Testis (tissue), 3 donors: ENCODE results near the gene TRANK1. TPM values are rescaled to one million over a fixed set of nuclear protein-coding genes. Genes with fewer than 3 reads are reported as not detected.

Experiments
- DNase-seq: peaks from one replicate; pipeline ENCODE4 v3.0.0-alpha.2; 2019
- H3K27ac ChIP-seq, 2 donors: fragments of 200-600 bp; sonication (generic); one replicate each; pipeline ENCODE4 v1.5.1; 2019
- H3K27me3 ChIP-seq: fragments of 200-600 bp; sonication (generic); one replicate; pipeline ENCODE4 v1.5.1; 2019
- H3K36me3 ChIP-seq: fragments of 200-600 bp; sonication (generic); one replicate; pipeline ENCODE4 v1.5.1; 2017; ENCODE audit warnings: low read depth; ENCODE audit errors: missing control alignments
- H3K4me1 ChIP-seq: fragments of 200-600 bp; sonication (generic); one replicate; pipeline ENCODE4 v1.5.1; 2019
- H3K4me3 ChIP-seq, 2 donors: fragments of 200-600 bp; sonication (generic); one replicate each; pipeline ENCODE4 v1.5.1; 2017 to 2019
- H3K9me3 ChIP-seq: fragments of 200-600 bp; sonication (generic); one replicate; pipeline ENCODE4 v1.5.1; 2017
- CTCF ChIP-seq, 3 experiments: fragments of 450-650 bp in 2 of 3; fragments of 200-600 bp in 1 of 3; sonication (generic) in 1 of 3; IDR thresholded peaks; one replicate each; pipeline ENCODE4 v1.5.1; 2016 to 2019; ENCODE audit warnings: antibody characterized with exemption in 3 of 3, mild to moderate bottlenecking in 2 of 3, moderate library complexity in 1 of 3
- POLR2A ChIP-seq: fragments of 450-650 bp; IDR thresholded peaks from one replicate; pipeline ENCODE4 v1.6.1; 2017; ENCODE audit warnings: antibody characterized with exemption, mild to moderate bottlenecking, moderate library complexity
- WGBS, 2 donors: methylation state at CpG; one replicate each; pipeline ENCODE4 v1.1.5; 2018; 5-methylcytosine and 5-hydroxymethylcytosine counted together
- intact Hi-C: fragments of 100-400 bp; cut with DNase I; formaldehyde crosslinking; loops from one replicate; pipeline ENCODE4 v1.15.1; 2023; ENCODE audit warnings: low total_unique reads
- polyA plus RNA-seq: library from polyadenylated mRNA; stranded (reverse); fragments of 350-450 nt; fragmentation: Illumina TruSeq; extraction: RNeasy Lipid Tissue Mini Kit (QIAGEN cat#74804); gene quantifications from one replicate; pipeline ENCODE4 v1.2.3, GENCODE V29; 2014; ENCODE audit warnings: low read depth, low replicate concordance; ENCODE audit not compliant: insufficient read depth
- total RNA-seq, 2 donors: library from RNA; depleted of rRNA; stranded (reverse); fragments of >200 nt; gene quantifications; one replicate each; pipeline ENCODE4 v1.2.3, GENCODE V29; 2016

TRANK1 gene
- total and polyA plus RNA-seq, 3 donors from 2014 or later = 7.5 to 11.0 (median 7.6) TPM

- Histone ChIP-seq H3K9me3 (no peaks in the 10 kb centered on the region), H3K4me1 (no peaks in the 10 kb centered on the region), H3K27me3 (no peaks in the 10 kb centered on the region), H3K27ac (no peak overlapping the region), H3K36me3 (no peaks in the 10 kb centered on the region), H3K4me3 (no peak overlapping the region)
- 86 to 90% methylated on average over 2 of the region's 2 CpGs for WGBS, 2 donors
- TF ChIP-seq POLR2A = no peak
- TF ChIP-seq CTCF (IDR thresholded peaks at IDR 0.05) = no peak
- intact Hi-C loops = no loop called here
- DNase-seq = no peak
These were observed 140.4 kb downstream of the TRANK1 start for GRCh38 chr3:36804295-36805055.

GRCh38 chr3:36803091-36803791, 141.6 kb downstream of the TRANK1 start:
- no peaks in the 10 kb centered on the region for H3K36me3 ChIP-seq
- 93 to 94% methylated on average over 5 of the region's 5 CpGs for WGBS, 2 donors
- intact Hi-C loops = no loop called here
- H3K4me1 ChIP-seq = no peaks in the 10 kb centered on the region
- H3K9me3 ChIP-seq = no peaks in the 10 kb centered on the region
- TF ChIP-seq CTCF (IDR thresholded peaks at IDR 0.05) (no peak), POLR2A (no peak)
- H3K4me3 ChIP-seq = no peak overlapping the region
- no peaks in the 10 kb centered on the region for H3K27me3 ChIP-seq
- no peak overlapping the region for H3K27ac ChIP-seq
- DNase-seq = no peak

GRCh38 chr3:36800533-36801116, 144.2 kb downstream of the TRANK1 start:
- intact Hi-C loops = no loop called here
- Histone ChIP-seq H3K4me3 (no peak overlapping the region), H3K27ac (no peak overlapping the region), H3K4me1 (no peaks in the 10 kb centered on the region), H3K27me3 (no peaks in the 10 kb centered on the region), H3K9me3 (no peaks in the 10 kb centered on the region), H3K36me3 (no peaks in the 10 kb centered on the region)
- no peak for DNase-seq
- WGBS, 2 donors = 75 to 76% methylated on average over 3 of the region's 3 CpGs
- TF ChIP-seq POLR2A (no peak), CTCF (IDR thresholded peaks at IDR 0.05) (no peak)

- TF ChIP-seq POLR2A (no peak), CTCF (IDR thresholded peaks at IDR 0.05) (no peak)
These were observed 148.0 kb downstream of the TRANK1 start for GRCh38 chr3:36796881-36797280.

More at GRCh38 chr3:36796881-36797280, 148.0 kb downstream of the TRANK1 start:
- no peak for DNase-seq
- H3K4me3 ChIP-seq = no peak overlapping the region
- H3K4me1 ChIP-seq = no peaks in the 10 kb centered on the region
- no peaks in the 10 kb centered on the region for H3K27me3 ChIP-seq
- intact Hi-C loops = no loop called here
- H3K9me3 ChIP-seq = no peaks in the 10 kb centered on the region
- H3K27ac ChIP-seq = no peak overlapping the region
- H3K36me3 ChIP-seq = no peaks in the 10 kb centered on the region
